ENCODE data around the gene SYT6.

SYT6 gene

GRCh38 chr1:114154146-114154962, 685 bp upstream of the SYT6 start:
- peak; percentile 56 for DNase-seq (ENCODE audit: low spot score)

GRCh38 chr1:114152508-114153260, 985 bp downstream of the SYT6 start:
- peak; percentile 90 for DNase-seq (ENCODE audit: low spot score)

GRCh38 chr1:114152089-114152507, 1.6 kb downstream of the SYT6 start:
- DNase-seq (ENCODE audit: low spot score), result no peak

- DNase-seq (ENCODE audit: low spot score), result no peak
Measured at GRCh38 chr1:114150016-114150415, 3.7 kb downstream of the SYT6 start.

- no peak for DNase-seq (ENCODE audit: low spot score)
Measured at GRCh38 chr1:114149211-114149610, 4.5 kb downstream of the SYT6 start.

- no peak for DNase-seq (ENCODE audit: low spot score)
Measured at GRCh38 chr1:114145504-114146151, 8.0 kb downstream of the SYT6 start.

- no peak for DNase-seq (ENCODE audit: low spot score)
Measured at GRCh38 chr1:114144016-114144415, 9.7 kb downstream of the SYT6 start.

GRCh38 chr1:114139540-114139939, 14.1 kb downstream of the SYT6 start:
- no peak for DNase-seq (ENCODE audit: low spot score)

GRCh38 chr1:114137497-114137896, 16.2 kb downstream of the SYT6 start:
- DNase-seq (ENCODE audit: low spot score), result no peak

GRCh38 chr1:114135786-114136185, 17.9 kb downstream of the SYT6 start:
- no peak for DNase-seq (ENCODE audit: low spot score)

GRCh38 chr1:114134518-114134917, 19.2 kb downstream of the SYT6 start:
- DNase-seq (ENCODE audit: low spot score), result no peak

- no peak for DNase-seq (ENCODE audit: low spot score)
Measured at GRCh38 chr1:114133129-114133528, 20.5 kb downstream of the SYT6 start.

- no peak for DNase-seq (ENCODE audit: low spot score)
Measured at GRCh38 chr1:114131526-114132220, 22.0 kb downstream of the SYT6 start.

- no peak for DNase-seq (ENCODE audit: low spot score)
Measured at GRCh38 chr1:114130846-114131525, 22.7 kb downstream of the SYT6 start.

- DNase-seq (ENCODE audit: low spot score), result no peak
Measured at GRCh38 chr1:114130213-114130612, 23.5 kb downstream of the SYT6 start.

- DNase-seq (ENCODE audit: low spot score), result no peak
Measured at GRCh38 chr1:114128293-114128692, 25.4 kb downstream of the SYT6 start.

- DNase-seq (ENCODE audit: low spot score), result no peak
Measured at GRCh38 chr1:114126261-114127095, 27.2 kb downstream of the SYT6 start.

GRCh38 chr1:114124644-114125043, 29.0 kb downstream of the SYT6 start:
- no peak for DNase-seq (ENCODE audit: low spot score)

- DNase-seq (ENCODE audit: low spot score), result peak; percentile 41
Measured at GRCh38 chr1:114122941-114123618, 30.6 kb downstream of the SYT6 start.

GRCh38 chr1:114118351-114118990, 35.2 kb downstream of the SYT6 start:
- DNase-seq (ENCODE audit: low spot score), result no peak
